MM.1S (cell line): ENCODE results near the gene ERV3-1.

ENCODE experiments used
- DNase-seq: peaks from one replicate; pipeline ENCODE4 v3.0.0-alpha.2; 2015
- H2AFZ ChIP-seq: fragments of 300-600 bp; sonication (generic); 2 replicates; pipeline ENCODE4 v1.6.0; 2016; ENCODE audit warnings: antibody characterized with exemption, low read length
- H3F3A ChIP-seq: fragments of 300-600 bp; sonication (generic); 2 replicates; pipeline ENCODE4 v1.6.1; 2016; ENCODE audit warnings: mild to moderate bottlenecking, antibody characterized with exemption, low read length, moderate library complexity, mixed read lengths; ENCODE audit not compliant: insufficient read depth
- H3K27ac ChIP-seq: fragments of 300-600 bp; sonication (generic); 2 replicates; pipeline ENCODE4 v1.5.1; 2016; ENCODE audit warnings: mild to moderate bottlenecking, low read length
- H3K27me3 ChIP-seq: fragments of 300-600 bp; sonication (generic); replicated peaks from 2 replicates; pipeline ENCODE4 v1.6.0; 2016; ENCODE audit warnings: low read length; ENCODE audit not compliant: insufficient read depth
- H3K36me3 ChIP-seq: fragments of 300-600 bp; sonication (generic); replicated peaks from 2 replicates; pipeline ENCODE4 v1.6.1; 2016; ENCODE audit warnings: mild to moderate bottlenecking, low read length, mixed read lengths; ENCODE audit not compliant: insufficient read depth
- H3K4me1 ChIP-seq: fragments of 300-600 bp; sonication (generic); 2 replicates; pipeline ENCODE4 v1.6.1; 2016; ENCODE audit warnings: low read length, mixed read lengths
- H3K4me2 ChIP-seq: fragments of 300-600 bp; sonication (generic); 2 replicates; pipeline ENCODE4 v1.6.0; 2016; ENCODE audit warnings: low read depth, low read length
- H3K4me3 ChIP-seq: fragments of 300-600 bp; sonication (generic); 2 replicates; pipeline ENCODE4 v1.5.1; 2016; ENCODE audit warnings: low read length, mixed read lengths
- H3K79me2 ChIP-seq: fragments of 300-600 bp; sonication (generic); 2 replicates; pipeline ENCODE4 v1.6.1; 2016; ENCODE audit warnings: mixed run types, low read length, mixed read lengths
- H3K9ac ChIP-seq: fragments of 300-600 bp; sonication (generic); 2 replicates; pipeline ENCODE4 v1.6.1; 2016; ENCODE audit warnings: low read length, mixed read lengths
- H3K9me2 ChIP-seq: fragments of 300-600 bp; sonication (generic); replicated peaks from 2 replicates; pipeline ENCODE4 v1.6.1; 2016; ENCODE audit warnings: mild to moderate bottlenecking, low read length, mixed read lengths; ENCODE audit not compliant: insufficient read depth
- H3K9me3 ChIP-seq: fragments of 300-600 bp; sonication (generic); replicated peaks from 2 replicates; pipeline ENCODE4 v1.6.1; 2016; ENCODE audit warnings: mild to moderate bottlenecking, low read length, mixed read lengths; ENCODE audit not compliant: insufficient read depth
- H4K20me1 ChIP-seq: fragments of 300-600 bp; sonication (generic); 2 replicates; pipeline ENCODE4 v1.6.1; 2016; ENCODE audit warnings: mild to moderate bottlenecking, low read length, moderate library complexity, mixed read lengths; ENCODE audit not compliant: insufficient read depth
- CTCF ChIP-seq: fragments of 300-600 bp; sonication (generic); IDR thresholded peaks from 2 replicates; pipeline ENCODE4 v1.5.1; 2016; ENCODE audit warnings: antibody characterized with exemption, low read length, mixed read lengths
- EZH2 ChIP-seq: fragments of 300-600 bp; sonication (generic); optimal IDR thresholded peaks from 2 replicates; pipeline ENCODE3; 2017; ENCODE audit warnings: low read depth, mild to moderate bottlenecking, antibody characterized with exemption, low read length, mixed read lengths
- EZH2phosphoT487 ChIP-seq: fragments of 300-600 bp; sonication (generic); IDR thresholded peaks from 2 replicates; pipeline ENCODE4 v1.6.1; 2018; ENCODE audit warnings: antibody characterized with exemption, low read length

ERV3-1 gene

GRCh38 chr7:64999165-65000004, 7.1 kb downstream of the ERV3-1 start:
- H3K27ac ChIP-seq: peak overlapping the region; percentile 88
- H2AFZ ChIP-seq: no peak overlapping the region
- no peak for TF ChIP-seq CTCF
- TF ChIP-seq EZH2: no peak
- TF ChIP-seq EZH2phosphoT487: no peak
- H3K9me2 ChIP-seq: no peaks in the 10 kb centered on the region
- H3K9me3 ChIP-seq: no peaks in the 10 kb centered on the region
- no peak overlapping the region for H3K4me3 ChIP-seq
- DNase-seq: peak; percentile 74
- H3F3A ChIP-seq: peaks cover 5% of the 10 kb centered on the region; the same call in 1 of the 2 replicates
- H3K27me3 ChIP-seq: no peaks in the 10 kb centered on the region
- peak overlapping the region; percentile 32; the same call in 1 of the 2 replicates for H3K9ac ChIP-seq
- peaks cover 42% of the 10 kb centered on the region for H3K79me2 ChIP-seq
- H4K20me1 ChIP-seq: no peaks in the 10 kb centered on the region
- peak overlapping the region; percentile 24; the same call in 1 of the 2 replicates for H3K4me2 ChIP-seq
- H3K4me1 ChIP-seq: peaks cover 16% of the 10 kb centered on the region
- peaks cover 6% of the 10 kb centered on the region for H3K36me3 ChIP-seq

- Histone ChIP-seq H3K4me2 (no peak overlapping the region), H2AFZ (no peak overlapping the region), H3K79me2 (peaks cover 36% of the 10 kb centered on the region), H3K4me1 (peaks cover 16% of the 10 kb centered on the region), H3K27ac (peak overlapping the region; percentile 88), H3K9me2 (no peaks in the 10 kb centered on the region), H3K36me3 (peaks cover 6% of the 10 kb centered on the region), H3K9ac (no peak overlapping the region), H4K20me1 (no peaks in the 10 kb centered on the region), H3K27me3 (no peaks in the 10 kb centered on the region), H3K4me3 (no peak overlapping the region), H3K9me3 (no peaks in the 10 kb centered on the region), H3F3A (peaks cover 5% of the 10 kb centered on the region; the same call in 1 of the 2 replicates)
- DNase-seq: no peak
- TF ChIP-seq CTCF: no peak
- no peak for TF ChIP-seq EZH2
- TF ChIP-seq EZH2phosphoT487: no peak
Observed at GRCh38 chr7:64998865-64999164, 7.7 kb downstream of the ERV3-1 start.

GRCh38 chr7:64997927-64998391, 8.5 kb downstream of the ERV3-1 start:
- H3K4me1 ChIP-seq: peaks cover 16% of the 10 kb centered on the region
- H3K4me2 ChIP-seq: no peak overlapping the region
- no peak for DNase-seq
- H4K20me1 ChIP-seq: no peaks in the 10 kb centered on the region
- H3K9ac ChIP-seq: no peak overlapping the region
- no peaks in the 10 kb centered on the region for H3K27me3 ChIP-seq
- peaks cover 6% of the 10 kb centered on the region for H3K36me3 ChIP-seq
- H2AFZ ChIP-seq: no peak overlapping the region
- H3K4me3 ChIP-seq: no peak overlapping the region
- no peak overlapping the region for H3K27ac ChIP-seq
- no peaks in the 10 kb centered on the region for H3K9me2 ChIP-seq
- peaks cover 27% of the 10 kb centered on the region for H3K79me2 ChIP-seq
- H3K9me3 ChIP-seq: no peaks in the 10 kb centered on the region
- TF ChIP-seq EZH2: no peak
- TF ChIP-seq CTCF: no peak
- no peak for TF ChIP-seq EZH2phosphoT487
- peaks cover 5% of the 10 kb centered on the region; the same call in 1 of the 2 replicates for H3F3A ChIP-seq
